Measurements from ENCODE around the gene ZNF451. TPM values are rescaled to one million over a fixed set of nuclear protein-coding genes. Genes with fewer than 3 reads are reported as not detected.

The ZNF451 gene
- total and polyA plus RNA-seq, 3 donors from 2014 or later = 68.1 to 106 (median 70.1) TPM

GRCh38 chr6:57205550-57206328 is 115.8 kb downstream of the ZNF451 start:
- TF ChIP-seq POLR2A (IDR thresholded peaks at IDR 0.05) = no peak
- TF ChIP-seq CTCF (IDR thresholded peaks at IDR 0.05) = no peak
- no peaks in the 10 kb centered on the region for H3K36me3 ChIP-seq (ENCODE audit: low read depth, missing control alignments)
- no peak overlapping the region for H3K27ac ChIP-seq
- no peaks in the 10 kb centered on the region for H3K27me3 ChIP-seq
- DNase-seq = no peak
- H3K4me3 ChIP-seq = no peak overlapping the region
- H3K9me3 ChIP-seq = no peaks in the 10 kb centered on the region
- 86 to 87% methylated on average over 7 of the region's 7 CpGs for WGBS, 2 donors
- intact Hi-C loops (cut with DNase I; ENCODE audit: low total_unique reads) = no loop called here
- H3K4me1 ChIP-seq = no peaks in the 10 kb centered on the region

GRCh38 chr6:57207141-57207540 is 117.2 kb downstream of the ZNF451 start:
- Histone ChIP-seq H3K27me3 (no peaks in the 10 kb centered on the region), H3K27ac (no peak overlapping the region), H3K4me3 (no peak overlapping the region), H3K36me3 (ENCODE audit: low read depth, missing control alignments) (no peaks in the 10 kb centered on the region), H3K4me1 (no peaks in the 10 kb centered on the region), H3K9me3 (no peaks in the 10 kb centered on the region)
- no peak for DNase-seq
- intact Hi-C loops (cut with DNase I; ENCODE audit: low total_unique reads) = no loop called here
- TF ChIP-seq POLR2A (IDR thresholded peaks at IDR 0.05) = no peak
- TF ChIP-seq CTCF (IDR thresholded peaks at IDR 0.05) = no peak
- 88% methylated on average over 2 of the region's 2 CpGs for WGBS, 2 donors

GRCh38 chr6:57207872-57208271 is 117.9 kb downstream of the ZNF451 start:
- no peaks in the 10 kb centered on the region for H3K36me3 ChIP-seq (ENCODE audit: low read depth, missing control alignments)
- H3K9me3 ChIP-seq = no peaks in the 10 kb centered on the region
- H3K4me3 ChIP-seq = no peak overlapping the region
- WGBS, 2 donors = 92 to 95% methylated on average over 4 of the region's 4 CpGs
- no peaks in the 10 kb centered on the region for H3K4me1 ChIP-seq
- no peaks in the 10 kb centered on the region for H3K27me3 ChIP-seq
- no peak for TF ChIP-seq CTCF (IDR thresholded peaks at IDR 0.05)
- TF ChIP-seq POLR2A (IDR thresholded peaks at IDR 0.05) = no peak
- DNase-seq = no peak
- H3K27ac ChIP-seq = no peak overlapping the region
- intact Hi-C loops (cut with DNase I; ENCODE audit: low total_unique reads) = no loop called here

- no peak overlapping the region for H3K27ac ChIP-seq
- H3K36me3 ChIP-seq (ENCODE audit: low read depth, missing control alignments) = no peaks in the 10 kb centered on the region
- no peaks in the 10 kb centered on the region for H3K4me1 ChIP-seq
- TF ChIP-seq POLR2A (IDR thresholded peaks at IDR 0.05) (no peak), CTCF (IDR thresholded peaks at IDR 0.05) (no peak)
- intact Hi-C loops (cut with DNase I; ENCODE audit: low total_unique reads) = no loop called here
- DNase-seq = no peak
- no peak overlapping the region for H3K4me3 ChIP-seq
- H3K27me3 ChIP-seq = no peaks in the 10 kb centered on the region
- no peaks in the 10 kb centered on the region for H3K9me3 ChIP-seq
These were observed 119.0 kb downstream of the ZNF451 start for GRCh38 chr6:57209030-57209429.

- no peak for DNase-seq
- no peak overlapping the region for H3K4me3 ChIP-seq
- TF ChIP-seq POLR2A (IDR thresholded peaks at IDR 0.05) (no peak), CTCF (IDR thresholded peaks at IDR 0.05) (no peak)
- H3K27ac ChIP-seq = no peak overlapping the region
- no peaks in the 10 kb centered on the region for H3K4me1 ChIP-seq
- H3K36me3 ChIP-seq (ENCODE audit: low read depth, missing control alignments) = no peaks in the 10 kb centered on the region
- no peaks in the 10 kb centered on the region for H3K9me3 ChIP-seq
- WGBS, 2 donors = 89 to 94% methylated on average over 5 of the region's 5 CpGs
- intact Hi-C loops (cut with DNase I; ENCODE audit: low total_unique reads) = no loop called here
- H3K27me3 ChIP-seq = no peaks in the 10 kb centered on the region
These were observed 120.1 kb downstream of the ZNF451 start for GRCh38 chr6:57210060-57210459.
